Chondrocyte (in vitro differentiated cells): ENCODE measurements around the gene CDH5. TPM values are rescaled to one million over a fixed set of nuclear protein-coding genes. Genes with fewer than 3 reads are reported as not detected.

Experiments
- DNase-seq: peaks from one replicate; pipeline ENCODE4 v3.0.0; 2021; ENCODE audit warnings: mixed read lengths, low spot score
- H3K27ac Mint-ChIP-seq: one replicate; pipeline ENCODE4 v1.8.0; 2021; ENCODE audit warnings: mild to moderate bottlenecking, moderate library complexity, mixed read lengths; ENCODE audit not compliant: unreplicated experiment
- H3K27me3 Mint-ChIP-seq: 2 replicates; pipeline ENCODE4 v1.8.0; 2021; ENCODE audit warnings: low read depth, mixed read lengths
- H3K36me3 Mint-ChIP-seq: 2 replicates; pipeline ENCODE4 v1.8.0; 2021; ENCODE audit warnings: low read depth, mixed read lengths
- H3K4me1 Mint-ChIP-seq: 2 replicates; pipeline ENCODE4 v1.8.0; 2021; ENCODE audit warnings: low read depth, mild to moderate bottlenecking, mixed read lengths
- H3K4me3 Mint-ChIP-seq: one replicate; pipeline ENCODE4 v1.8.0; 2021; ENCODE audit warnings: mild to moderate bottlenecking, moderate library complexity, mixed read lengths; ENCODE audit not compliant: unreplicated experiment
- H3K9me3 Mint-ChIP-seq: 2 replicates; pipeline ENCODE4 v1.8.0; 2021; ENCODE audit warnings: low read depth, mixed read lengths
- CTCF ChIP-seq: fragments of 200-600 bp; sonication (generic); IDR thresholded peaks from 2 replicates; pipeline ENCODE4 v1.5.0; 2021; ENCODE audit warnings: antibody characterized with exemption, mild to moderate bottlenecking, moderate library complexity
- total RNA-seq: library from RNA; stranded (reverse); gene quantifications from 3 replicates; pipeline ENCODE4 v1.2.1, GENCODE V29; 2021

CDH5 gene
- total RNA-seq, 1 donor from 2014 or later, result not detected

- no peak overlapping the region for H3K4me3 Mint-ChIP-seq
- no peaks in the 10 kb centered on the region for H3K9me3 Mint-ChIP-seq
- no peak for DNase-seq
- peaks cover 5% of the 10 kb centered on the region for H3K4me1 Mint-ChIP-seq
- peak; percentile 97 for TF ChIP-seq CTCF
- H3K27me3 Mint-ChIP-seq, result peaks cover 16% of the 10 kb centered on the region
- no peaks in the 10 kb centered on the region for H3K36me3 Mint-ChIP-seq
- no peak overlapping the region for H3K27ac Mint-ChIP-seq
Measured at GRCh38 chr16:66344533-66345145, 21.9 kb upstream of the CDH5 start.

- Mint-ChIP-seq H3K27me3 (peaks cover 15% of the 10 kb centered on the region), H3K4me1 (peaks cover 5% of the 10 kb centered on the region), H3K27ac (no peak overlapping the region), H3K36me3 (no peaks in the 10 kb centered on the region), H3K4me3 (no peak overlapping the region), H3K9me3 (no peaks in the 10 kb centered on the region)
- DNase-seq, result no peak
- TF ChIP-seq CTCF, result no peak
Measured at GRCh38 chr16:66346221-66346620, 20.3 kb upstream of the CDH5 start.

GRCh38 chr16:66352304-66352703 is 14.2 kb upstream of the CDH5 start:
- Mint-ChIP-seq H3K27me3 (peaks cover 8% of the 10 kb centered on the region), H3K36me3 (no peaks in the 10 kb centered on the region), H3K4me1 (peaks cover 10% of the 10 kb centered on the region), H3K27ac (no peak overlapping the region), H3K4me3 (no peak overlapping the region), H3K9me3 (peaks cover 2% of the 10 kb centered on the region)
- DNase-seq, result no peak
- TF ChIP-seq CTCF, result no peak

- Mint-ChIP-seq H3K27me3 (peaks cover 8% of the 10 kb centered on the region), H3K4me3 (no peak overlapping the region), H3K36me3 (no peaks in the 10 kb centered on the region), H3K4me1 (peaks cover 15% of the 10 kb centered on the region), H3K9me3 (peaks cover 2% of the 10 kb centered on the region), H3K27ac (no peak overlapping the region)
- TF ChIP-seq CTCF, result no peak
- no peak for DNase-seq
Measured at GRCh38 chr16:66353055-66353454, 13.4 kb upstream of the CDH5 start.

- H3K4me3 Mint-ChIP-seq, result no peak overlapping the region
- DNase-seq, result no peak
- H3K4me1 Mint-ChIP-seq, result peaks cover 19% of the 10 kb centered on the region
- H3K27ac Mint-ChIP-seq, result no peak overlapping the region
- peaks cover 2% of the 10 kb centered on the region for H3K27me3 Mint-ChIP-seq
- no peaks in the 10 kb centered on the region for H3K36me3 Mint-ChIP-seq
- peaks cover 2% of the 10 kb centered on the region for H3K9me3 Mint-ChIP-seq
- no peak for TF ChIP-seq CTCF
Measured at GRCh38 chr16:66354034-66354909, 12.2 kb upstream of the CDH5 start.
